ENCODE results near the gene PMM2.
"Not testable (repeated sequence)": the region's sequence is repeated elsewhere in the genome, so short reads cannot be mapped to it uniquely, and the experiment has no call there.

PMM2 gene

GRCh38 chr16:8785408-8785807 is 12.2 kb upstream of the PMM2 start:
- DNase-seq, result no peak

- not testable (repeated sequence) for DNase-seq
Measured at GRCh38 chr16:8786316-8786715, 11.3 kb upstream of the PMM2 start.

- no peak for DNase-seq
Measured at GRCh38 chr16:8788578-8789172, 9.0 kb upstream of the PMM2 start.

GRCh38 chr16:8795091-8795490 is 2.5 kb upstream of the PMM2 start:
- DNase-seq, result no peak

- DNase-seq, result no peak
Measured at GRCh38 chr16:8795818-8796217, 1.8 kb upstream of the PMM2 start.

- no peak for DNase-seq
Measured at GRCh38 chr16:8796469-8797363, 923 bp upstream of the PMM2 start.

- DNase-seq, result no peak
Measured at GRCh38 chr16:8798174-8798527, 512 bp downstream of the PMM2 start.

GRCh38 chr16:8798535-8799157 is 1.0 kb downstream of the PMM2 start:
- no peak for DNase-seq

GRCh38 chr16:8801701-8802100 is 4.1 kb downstream of the PMM2 start:
- DNase-seq, result no peak

- DNase-seq, result not testable (repeated sequence)
Measured at GRCh38 chr16:8803733-8804132, 6.1 kb downstream of the PMM2 start.

GRCh38 chr16:8804313-8804712 is 6.7 kb downstream of the PMM2 start:
- no peak for DNase-seq

GRCh38 chr16:8806272-8806983 is 8.8 kb downstream of the PMM2 start:
- DNase-seq, result no peak

GRCh38 chr16:8807189-8807588 is 9.6 kb downstream of the PMM2 start:
- DNase-seq, result no peak

GRCh38 chr16:8808009-8808408 is 10.4 kb downstream of the PMM2 start:
- no peak for DNase-seq

GRCh38 chr16:8808613-8809353 is 11.1 kb downstream of the PMM2 start:
- no peak for DNase-seq

GRCh38 chr16:8812162-8812843 is 14.7 kb downstream of the PMM2 start:
- no peak for DNase-seq

- no peak for DNase-seq
Measured at GRCh38 chr16:8814095-8814806, 16.6 kb downstream of the PMM2 start.

GRCh38 chr16:8816967-8817655 is 19.5 kb downstream of the PMM2 start:
- DNase-seq, result no peak

- no peak for DNase-seq
Measured at GRCh38 chr16:8818504-8819270, 21.0 kb downstream of the PMM2 start.

Data from NCI-H446 treated with DMSO at 0.1 percent for 48 hours (cell line).